Measurements from ENCODE around the gene FLRT2.

GRCh38 chr14:85558505-85558904 lies 28.6 kb downstream of the FLRT2 start:
- TF ChIP-seq POLR2AphosphoS5 (IDR thresholded peaks at IDR 0.05; ENCODE audit: low read depth, low read length) (no peak), TAF1 (IDR thresholded peaks at IDR 0.05; ENCODE audit: borderline replicate concordance, low read depth, low read length) (no peak)
